NCI-H146 treated with DMSO at 0.1 percent for 48 hours (cell line): Measurements from ENCODE around the gene HELZ2.
"Not testable (repeated sequence)": the region's sequence is repeated elsewhere in the genome, so short reads cannot be mapped to it uniquely, and the experiment has no call there.

Experiments used
- DNase-seq: peaks from one replicate; lab custom pipeline; 2025; ENCODE audit not compliant: unreplicated experiment; lab: John Stamatoyannopoulos, UW

Gene HELZ2

GRCh38 chr20:63580796-63581461, 6.9 kb upstream of the HELZ2 start:
- no peak for DNase-seq

GRCh38 chr20:63579017-63579694, 5.1 kb upstream of the HELZ2 start:
- no peak for DNase-seq

- no peak for DNase-seq
These were observed 4.4 kb upstream of the HELZ2 start for GRCh38 chr20:63578224-63579016.

GRCh38 chr20:63577317-63577894, 3.4 kb upstream of the HELZ2 start:
- no peak for DNase-seq

- DNase-seq = no peak
These were observed 2.3 kb upstream of the HELZ2 start for GRCh38 chr20:63576311-63576710.

- DNase-seq = no peak
These were observed 1.0 kb upstream of the HELZ2 start for GRCh38 chr20:63574829-63575743.

- DNase-seq = no peak
These were observed 350 bp downstream of the HELZ2 start for GRCh38 chr20:63573647-63574131.

GRCh38 chr20:63572788-63573646, 1.0 kb downstream of the HELZ2 start:
- no peak for DNase-seq

- DNase-seq = no peak
These were observed 1.8 kb downstream of the HELZ2 start for GRCh38 chr20:63572071-63572787.

- not testable (repeated sequence) for DNase-seq
These were observed 3.0 kb downstream of the HELZ2 start for GRCh38 chr20:63571087-63571478.

GRCh38 chr20:63570281-63571086, 3.6 kb downstream of the HELZ2 start:
- no peak for DNase-seq

GRCh38 chr20:63568986-63569949, 4.8 kb downstream of the HELZ2 start:
- DNase-seq = no peak

- no peak for DNase-seq
These were observed 5.7 kb downstream of the HELZ2 start for GRCh38 chr20:63568170-63568981.

- DNase-seq = no peak
These were observed 6.5 kb downstream of the HELZ2 start for GRCh38 chr20:63567386-63568169.

GRCh38 chr20:63567136-63567385, 7.0 kb downstream of the HELZ2 start:
- no peak for DNase-seq
